MCF 10A (cell line): ENCODE data around the gene CASP5. TPM values are rescaled to one million over a fixed set of nuclear protein-coding genes. Genes with fewer than 3 reads are reported as not detected.
"Not testable (repeated sequence)": the region's sequence is repeated elsewhere in the genome, so short reads cannot be mapped to it uniquely, and the experiment has no call there.

Source experiments
- BruUV-seq: library from RNA; stranded (reverse); fragments of 400-500 nt; replicated peaks from 2 replicates; lab custom pipeline; 2021; lab: Mats Ljungman, UMichigan
- CTCF ChIA-PET: fragments of 300-600 bp; sonication (Branson Sonifier 250); formaldehyde crosslinking; extraction: SDS; loops from one replicate; lab custom pipeline; 2021; ENCODE audit warnings: antibody characterized with exemption, inconsistent platforms; lab: Yijun Ruan, JAX
- POLR2A ChIA-PET: fragments of 300-600, 350-650 bp; sonication (Branson Sonifier 250); formaldehyde crosslinking; extraction: SDS; loops from one replicate; lab custom pipeline; 2020; ENCODE audit warnings: antibody characterized with exemption, inconsistent platforms; lab: Yijun Ruan, JAX
- DNase-seq: peaks from one replicate; pipeline ENCODE4 v3.0.0-alpha.2; 2018; ENCODE audit not compliant: unreplicated experiment
- H3K27ac Mint-ChIP-seq: one replicate; pipeline ENCODE4 v1.8.0; 2022; ENCODE audit warnings: mild to moderate bottlenecking, low read depth, mixed read lengths; ENCODE audit not compliant: unreplicated experiment
- H3K27me3 Mint-ChIP-seq: one replicate; pipeline ENCODE4 v1.8.0; 2022; ENCODE audit warnings: mixed read lengths; ENCODE audit not compliant: insufficient read depth, unreplicated experiment
- H3K36me3 Mint-ChIP-seq: one replicate; pipeline ENCODE4 v1.8.0; 2022; ENCODE audit warnings: mild to moderate bottlenecking, moderate library complexity, mixed read lengths; ENCODE audit not compliant: insufficient read depth, unreplicated experiment
- H3K4me1 Mint-ChIP-seq: one replicate; pipeline ENCODE4 v1.8.0; 2022; ENCODE audit warnings: mixed read lengths; ENCODE audit not compliant: insufficient read depth, unreplicated experiment
- H3K4me3 Mint-ChIP-seq: one replicate; pipeline ENCODE4 v1.8.0; 2022; ENCODE audit warnings: mild to moderate bottlenecking, moderate library complexity, mixed read lengths; ENCODE audit not compliant: unreplicated experiment
- H3K9me3 Mint-ChIP-seq: one replicate; pipeline ENCODE4 v1.8.0; 2022; ENCODE audit warnings: mixed read lengths; ENCODE audit not compliant: unreplicated experiment
- intact Hi-C: fragments of 100-400 bp; cut with micrococcal nuclease; formaldehyde crosslinking; loops from 2 replicates; pipeline ENCODE4 v1.14.1; 2022
- total RNA-seq: library from RNA; stranded (reverse); gene quantifications from 2 replicates; pipeline ENCODE4 v1.2.3, GENCODE V29; 2022
- TF ChIP-seq, protein P1 (sequence below): fragments of 200-600 bp; IDR thresholded peaks from one replicate; pipeline ENCODE4 v1.8.0; 2022; ENCODE audit warnings: antibody characterized with exemption, mild to moderate bottlenecking; ENCODE audit not compliant: unreplicated experiment

CASP5 gene
- total RNA-seq, 1 experiment from 2014 or later = not detected

DNA sequence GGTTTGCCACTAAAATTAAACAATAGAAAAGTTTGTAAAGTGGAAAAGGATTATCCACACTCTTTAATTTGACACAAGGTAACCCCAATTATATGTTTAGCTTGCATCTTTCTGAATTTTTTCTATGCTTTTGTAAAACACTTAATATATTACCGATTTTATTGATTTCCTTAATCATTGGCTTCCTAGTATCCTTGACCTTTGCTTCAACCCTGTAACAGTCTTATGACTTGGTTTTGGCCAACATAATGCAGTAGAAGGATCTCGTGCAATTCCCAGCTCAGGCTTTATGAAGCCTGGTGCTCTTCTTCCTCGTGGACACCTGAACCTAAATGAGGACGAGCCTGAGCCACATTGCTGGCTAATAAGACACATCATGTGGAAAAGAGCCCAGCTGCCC is 31.0 kb downstream of the CASP5 start:
- H3K27me3 Mint-ChIP-seq = no peaks in the 10 kb centered on the region
- ChIA-PET POLR2A (no interaction called here), CTCF (no interaction called here)
- H3K27ac Mint-ChIP-seq = no peak overlapping the region
- H3K36me3 Mint-ChIP-seq = no peaks in the 10 kb centered on the region
- H3K9me3 Mint-ChIP-seq = peaks cover 18% of the 10 kb centered on the region
- no TSS peak for BruUV-seq
- H3K4me3 Mint-ChIP-seq = no peak overlapping the region
- TF ChIP-seq, protein P1, sequence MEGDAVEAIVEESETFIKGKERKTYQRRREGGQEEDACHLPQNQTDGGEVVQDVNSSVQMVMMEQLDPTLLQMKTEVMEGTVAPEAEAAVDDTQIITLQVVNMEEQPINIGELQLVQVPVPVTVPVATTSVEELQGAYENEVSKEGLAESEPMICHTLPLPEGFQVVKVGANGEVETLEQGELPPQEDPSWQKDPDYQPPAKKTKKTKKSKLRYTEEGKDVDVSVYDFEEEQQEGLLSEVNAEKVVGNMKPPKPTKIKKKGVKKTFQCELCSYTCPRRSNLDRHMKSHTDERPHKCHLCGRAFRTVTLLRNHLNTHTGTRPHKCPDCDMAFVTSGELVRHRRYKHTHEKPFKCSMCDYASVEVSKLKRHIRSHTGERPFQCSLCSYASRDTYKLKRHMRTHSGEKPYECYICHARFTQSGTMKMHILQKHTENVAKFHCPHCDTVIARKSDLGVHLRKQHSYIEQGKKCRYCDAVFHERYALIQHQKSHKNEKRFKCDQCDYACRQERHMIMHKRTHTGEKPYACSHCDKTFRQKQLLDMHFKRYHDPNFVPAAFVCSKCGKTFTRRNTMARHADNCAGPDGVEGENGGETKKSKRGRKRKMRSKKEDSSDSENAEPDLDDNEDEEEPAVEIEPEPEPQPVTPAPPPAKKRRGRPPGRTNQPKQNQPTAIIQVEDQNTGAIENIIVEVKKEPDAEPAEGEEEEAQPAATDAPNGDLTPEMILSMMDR = no peak
- H3K4me1 Mint-ChIP-seq = no peaks in the 10 kb centered on the region
- no peak for DNase-seq
- intact Hi-C loops = no loop called here

DNA sequence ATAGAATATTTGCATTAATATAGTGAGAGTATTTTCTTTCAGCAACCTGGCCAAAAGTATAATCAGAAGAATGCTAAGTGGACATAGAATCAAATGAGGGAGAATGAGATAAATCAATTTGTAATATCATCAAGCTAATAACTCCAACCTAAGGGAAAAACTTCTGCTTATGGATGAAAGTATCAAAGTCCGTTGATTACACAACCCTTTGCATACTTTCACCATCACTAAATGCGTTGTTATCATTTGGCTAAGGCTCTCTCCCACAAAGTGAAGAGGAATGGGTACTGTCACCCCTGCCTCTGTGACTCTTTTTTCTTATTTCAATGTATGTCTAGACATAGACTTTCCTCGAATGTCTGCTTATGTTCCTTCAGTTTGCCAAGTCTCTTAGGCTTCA is 38.2 kb downstream of the CASP5 start:
- H3K9me3 Mint-ChIP-seq = peaks cover 5% of the 10 kb centered on the region
- ChIA-PET POLR2A (interaction anchor here (1.0 to 1.6 kb wide), 2 partner anchors 17 to 38 kb away, joined by 3 to 5 read pairs; partner anchors contain the start of genes CASP4 and CASP5), CTCF (no interaction called here)
- H3K36me3 Mint-ChIP-seq = no peaks in the 10 kb centered on the region
- intact Hi-C loops = no loop called here
- no peak overlapping the region for H3K4me3 Mint-ChIP-seq
- no peak overlapping the region for H3K27ac Mint-ChIP-seq
- no peak for DNase-seq
- H3K4me1 Mint-ChIP-seq = no peaks in the 10 kb centered on the region
- TF ChIP-seq, protein P1 = no peak
- no TSS peak for BruUV-seq
- H3K27me3 Mint-ChIP-seq = no peaks in the 10 kb centered on the region

DNA sequence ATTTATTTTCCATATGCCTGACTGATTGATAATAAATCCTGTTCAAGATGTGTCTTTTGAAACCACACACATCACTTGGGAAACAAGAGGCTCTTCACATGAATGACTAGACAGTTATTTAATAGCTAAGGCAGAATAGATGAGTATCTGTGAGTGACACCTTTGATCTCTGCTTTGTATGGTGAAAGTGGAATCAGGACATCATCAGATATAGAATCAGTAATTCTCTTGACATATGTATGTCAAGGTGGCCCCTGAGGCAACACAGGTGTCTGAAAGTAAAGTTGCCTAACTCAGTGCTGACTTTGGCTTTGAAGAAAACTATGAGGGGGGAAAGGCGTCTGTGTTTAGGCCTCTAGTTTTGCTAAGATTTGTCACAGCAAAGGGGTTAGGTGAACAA is 43.1 kb downstream of the CASP5 start:
- Mint-ChIP-seq H3K27ac (no peak overlapping the region), H3K36me3 (no peaks in the 10 kb centered on the region), H3K4me1 (no peaks in the 10 kb centered on the region), H3K4me3 (no peak overlapping the region), H3K27me3 (no peaks in the 10 kb centered on the region), H3K9me3 (no peaks in the 10 kb centered on the region)
- ChIA-PET POLR2A (no interaction called here), CTCF (interaction anchor here (0.6 kb wide), 1 partner anchor 345 kb away, joined by 3 read pairs; no protein-coding TSS in a partner anchor)
- DNase-seq = no peak
- intact Hi-C loops = no loop called here
- no TSS peak for BruUV-seq
- TF ChIP-seq, protein P1 = no peak

DNA sequence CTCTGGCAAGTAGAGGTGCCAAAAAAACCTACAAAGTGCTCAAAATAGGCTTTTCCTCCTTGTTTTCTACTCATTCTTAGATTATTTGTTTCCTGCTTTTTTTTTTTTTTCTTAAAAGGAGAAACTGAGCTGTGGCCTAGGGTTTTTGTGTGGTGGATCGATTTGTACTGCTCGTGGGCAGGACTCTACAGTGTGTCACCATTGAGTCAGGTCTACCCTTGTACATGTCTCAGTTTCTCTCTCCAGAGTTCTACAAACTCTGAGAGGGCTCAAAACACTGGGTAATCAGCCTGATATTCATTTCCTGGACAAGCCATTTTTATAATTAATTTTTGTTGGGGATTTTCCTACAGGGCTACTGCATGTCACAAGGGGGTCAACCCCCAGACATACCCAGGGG is 49.4 kb downstream of the CASP5 start:
- no peak for DNase-seq
- H3K9me3 Mint-ChIP-seq = peaks cover 7% of the 10 kb centered on the region
- intact Hi-C loops = no loop called here
- no peaks in the 10 kb centered on the region for H3K36me3 Mint-ChIP-seq
- TF ChIP-seq, protein P1 = no peak
- no TSS peak for BruUV-seq
- H3K4me1 Mint-ChIP-seq = peaks cover 4% of the 10 kb centered on the region
- H3K27ac Mint-ChIP-seq = no peak overlapping the region
- ChIA-PET CTCF (interaction anchor here (0.7 kb wide), 1 partner anchor 70 kb away, joined by 7 read pairs; no protein-coding TSS in a partner anchor), POLR2A (no interaction called here)
- H3K4me3 Mint-ChIP-seq = no peak overlapping the region
- no peaks in the 10 kb centered on the region for H3K27me3 Mint-ChIP-seq

DNA sequence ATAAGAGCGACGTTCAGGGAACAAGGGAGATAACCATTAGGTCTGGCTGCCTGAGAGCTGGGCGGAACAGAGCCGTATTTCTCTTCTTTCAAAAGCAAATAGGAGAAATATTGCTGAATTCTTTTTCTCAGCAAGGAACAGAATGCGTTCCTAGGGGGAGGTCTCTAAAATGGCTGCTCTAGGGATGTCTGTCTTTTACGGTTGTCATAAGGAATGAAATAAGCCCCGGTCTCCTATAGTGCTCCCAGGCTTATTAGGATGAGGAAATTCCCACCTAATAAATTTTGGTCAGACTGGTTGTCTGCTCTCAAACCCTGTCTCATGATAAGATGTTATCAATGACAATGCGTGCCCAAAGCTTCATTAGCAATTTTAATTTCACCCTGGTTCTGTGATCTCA is 50.0 kb downstream of the CASP5 start:
- intact Hi-C loops, CTCF ChIA-PET, DNase-seq, H3K4me3 Mint-ChIP-seq, BruUV-seq, H3K36me3 Mint-ChIP-seq, H3K4me1 Mint-ChIP-seq, H3K27ac Mint-ChIP-seq, H3K27me3 Mint-ChIP-seq, H3K9me3 Mint-ChIP-seq, POLR2A ChIA-PET: not testable (repeated sequence)
